ENCODE data around the gene CIAO2B. TPM values are rescaled to one million over a fixed set of nuclear protein-coding genes. Genes with fewer than 3 reads are reported as not detected.
A peak's percentile ranks its signal among the peaks of the same experiment; 100 is the strongest.

The CIAO2B gene
- total RNA-seq, 1 donor = 97.4 TPM

- Histone ChIP-seq H3K9me3 (ENCODE audit: low read depth, low read length) (no peaks in the 10 kb centered on the region), H3K27me3 (ENCODE audit: insufficient read depth, low read length) (peaks cover 8% of the 10 kb centered on the region), H3K4me2 (ENCODE audit: insufficient read depth, low read length) (no peak overlapping the region), H3K4me3 (ENCODE audit: insufficient read depth, low read length) (no peak overlapping the region), H3K79me2 (ENCODE audit: insufficient read depth, low read length) (no peaks in the 10 kb centered on the region), H3K4me1 (ENCODE audit: insufficient read depth, low read length) (no peaks in the 10 kb centered on the region), H3K27ac (ENCODE audit: low read depth, low read length) (no peak overlapping the region), H4K20me1 (ENCODE audit: insufficient read depth, low read length) (no peaks in the 10 kb centered on the region), H2AFZ (ENCODE audit: low read length) (no peak overlapping the region), H3K36me3 (ENCODE audit: insufficient read depth, low read length) (no peaks in the 10 kb centered on the region)
- no peak for DNase-seq (ENCODE audit: insufficient read length, low spot score, missing footprints)
- TF ChIP-seq CTCF (IDR thresholded peaks at IDR 0.05; ENCODE audit: extremely low read depth, low read depth, low read length) = no peak
These were observed 39.5 kb upstream of the CIAO2B start for GRCh38 chr16:66973716-66974115.

GRCh38 chr16:66972983-66973382, 38.8 kb upstream of the CIAO2B start:
- H3K9me3 ChIP-seq (ENCODE audit: low read depth, low read length) = no peaks in the 10 kb centered on the region
- no peaks in the 10 kb centered on the region for H3K36me3 ChIP-seq (ENCODE audit: insufficient read depth, low read length)
- H3K27ac ChIP-seq (ENCODE audit: low read depth, low read length) = no peak overlapping the region
- no peak for TF ChIP-seq CTCF (IDR thresholded peaks at IDR 0.05; ENCODE audit: extremely low read depth, low read depth, low read length)
- DNase-seq (ENCODE audit: insufficient read length, low spot score, missing footprints) = no peak
- no peak overlapping the region for H3K4me2 ChIP-seq (ENCODE audit: insufficient read depth, low read length)
- H3K79me2 ChIP-seq (ENCODE audit: insufficient read depth, low read length) = no peaks in the 10 kb centered on the region
- H2AFZ ChIP-seq (ENCODE audit: low read length) = no peak overlapping the region
- H3K27me3 ChIP-seq (ENCODE audit: insufficient read depth, low read length) = peaks cover 8% of the 10 kb centered on the region
- no peak overlapping the region for H3K4me3 ChIP-seq (ENCODE audit: insufficient read depth, low read length)
- no peaks in the 10 kb centered on the region for H4K20me1 ChIP-seq (ENCODE audit: insufficient read depth, low read length)
- no peaks in the 10 kb centered on the region for H3K4me1 ChIP-seq (ENCODE audit: insufficient read depth, low read length)

- Histone ChIP-seq H2AFZ (ENCODE audit: low read length) (no peak overlapping the region), H3K27ac (ENCODE audit: low read depth, low read length) (no peak overlapping the region), H3K4me3 (ENCODE audit: insufficient read depth, low read length) (no peak overlapping the region), H3K27me3 (ENCODE audit: insufficient read depth, low read length) (peaks cover 8% of the 10 kb centered on the region), H3K4me2 (ENCODE audit: insufficient read depth, low read length) (no peak overlapping the region), H3K9me3 (ENCODE audit: low read depth, low read length) (no peaks in the 10 kb centered on the region), H3K4me1 (ENCODE audit: insufficient read depth, low read length) (no peaks in the 10 kb centered on the region), H4K20me1 (ENCODE audit: insufficient read depth, low read length) (no peaks in the 10 kb centered on the region), H3K36me3 (ENCODE audit: insufficient read depth, low read length) (no peaks in the 10 kb centered on the region), H3K79me2 (ENCODE audit: insufficient read depth, low read length) (no peaks in the 10 kb centered on the region)
- no peak for TF ChIP-seq CTCF (IDR thresholded peaks at IDR 0.05; ENCODE audit: extremely low read depth, low read depth, low read length)
- DNase-seq (ENCODE audit: insufficient read length, low spot score, missing footprints) = peak; percentile 86
These were observed 36.8 kb upstream of the CIAO2B start for GRCh38 chr16:66970775-66971720.

- H3K27me3 ChIP-seq (ENCODE audit: insufficient read depth, low read length) = peaks cover 14% of the 10 kb centered on the region
- no peak overlapping the region for H3K4me3 ChIP-seq (ENCODE audit: insufficient read depth, low read length)
- no peaks in the 10 kb centered on the region for H4K20me1 ChIP-seq (ENCODE audit: insufficient read depth, low read length)
- H3K4me1 ChIP-seq (ENCODE audit: insufficient read depth, low read length) = no peaks in the 10 kb centered on the region
- TF ChIP-seq CTCF (IDR thresholded peaks at IDR 0.05; ENCODE audit: extremely low read depth, low read depth, low read length) = no peak
- no peak for DNase-seq (ENCODE audit: insufficient read length, low spot score, missing footprints)
- H2AFZ ChIP-seq (ENCODE audit: low read length) = no peak overlapping the region
- no peaks in the 10 kb centered on the region for H3K9me3 ChIP-seq (ENCODE audit: low read depth, low read length)
- no peaks in the 10 kb centered on the region for H3K79me2 ChIP-seq (ENCODE audit: insufficient read depth, low read length)
- no peak overlapping the region for H3K4me2 ChIP-seq (ENCODE audit: insufficient read depth, low read length)
- no peak overlapping the region for H3K27ac ChIP-seq (ENCODE audit: low read depth, low read length)
- no peaks in the 10 kb centered on the region for H3K36me3 ChIP-seq (ENCODE audit: insufficient read depth, low read length)
These were observed 34.6 kb upstream of the CIAO2B start for GRCh38 chr16:66968847-66969246.
